Measurements from ENCODE around the gene ORAI2.

ORAI2 gene

GRCh38 chr7:102395873-102396709 lies 37.3 kb upstream of the ORAI2 start, which contains the start of gene PRKRIP1:
TSS of gene PRKRIP1 (plus strand) at chr7:102396363. CDS start at chr7:102396412, 49 bp downstream.
- Histone ChIP-seq H3K27me3 (ENCODE audit: insufficient read depth, poor library complexity, severe bottlenecking) (no peaks in the 10 kb centered on the region), H3K4me3 (replicated peaks; ENCODE audit: insufficient read depth, low read length) (peak within 1 kb of the TSS; percentile 93), H3K27ac (replicated peaks) (peak within 1 kb of the TSS; percentile 80)
- TF ChIP-seq CTCF (IDR thresholded peaks at IDR 0.05; ENCODE audit: insufficient read depth, low read length) (no peak), REST (IDR thresholded peaks at IDR 0.05; ENCODE audit: insufficient replicate concordance, low read depth) (no peak), GABPA (IDR thresholded peaks at IDR 0.05; ENCODE audit: low read depth) (no peak), POLR2AphosphoS5 (IDR thresholded peaks at IDR 0.05; ENCODE audit: low read depth) (peak; percentile 83), SPI1 (IDR thresholded peaks at IDR 0.05; ENCODE audit: borderline replicate concordance, low read depth) (0 out of 2 replicates have a peak, but pooled peaks have one; percentile 12)
- peak; percentile 59 to 72 for DNase-seq (ENCODE audit: low read depth in 1 of 2, low spot score in 1 of 2)

- peak overlapping the region; percentile 80 for H3K27ac ChIP-seq (replicated peaks)
- no peaks in the 10 kb centered on the region for H3K27me3 ChIP-seq (ENCODE audit: insufficient read depth, poor library complexity, severe bottlenecking)
- no peak for TF ChIP-seq REST (IDR thresholded peaks at IDR 0.05; ENCODE audit: insufficient replicate concordance, low read depth)
- no peak for DNase-seq (ENCODE audit: low read depth in 1 of 2, low spot score in 1 of 2)
- H3K4me3 ChIP-seq (replicated peaks; ENCODE audit: insufficient read depth, low read length): peak overlapping the region; percentile 93
Observed at GRCh38 chr7:102396710-102397019, 36.7 kb upstream of the ORAI2 start.

- DNase-seq (ENCODE audit: low read depth in 1 of 2, low spot score in 1 of 2): no peak
- no peak overlapping the region for H3K27ac ChIP-seq (replicated peaks)
- no peak for TF ChIP-seq GABPA (IDR thresholded peaks at IDR 0.05; ENCODE audit: low read depth)
- no peak for TF ChIP-seq SPI1 (IDR thresholded peaks at IDR 0.05; ENCODE audit: borderline replicate concordance, low read depth)
- no peak for TF ChIP-seq REST (IDR thresholded peaks at IDR 0.05; ENCODE audit: insufficient replicate concordance, low read depth)
- no peak for TF ChIP-seq POLR2AphosphoS5 (IDR thresholded peaks at IDR 0.05; ENCODE audit: low read depth)
- TF ChIP-seq CTCF (IDR thresholded peaks at IDR 0.05; ENCODE audit: insufficient read depth, low read length): no peak
- no peaks in the 10 kb centered on the region for H3K27me3 ChIP-seq (ENCODE audit: insufficient read depth, poor library complexity, severe bottlenecking)
- no peak overlapping the region for H3K4me3 ChIP-seq (replicated peaks; ENCODE audit: insufficient read depth, low read length)
Observed at GRCh38 chr7:102398543-102398942, 34.8 kb upstream of the ORAI2 start.
